IMR-90 (cell line): ENCODE measurements around the gene STX4. TPM values are rescaled to one million over a fixed set of nuclear protein-coding genes. Genes with fewer than 3 reads are reported as not detected.

Source experiments
- ATAC-seq: fragments of 200-7000 bp; cut with Tn5 transposase; 2 replicates; pipeline ENCODE4 v1.9.1; 2020; ENCODE audit warnings: low read depth, mild to moderate bottlenecking, moderate library complexity
- BruUV-seq: library from RNA; stranded (reverse); fragments of 400-500 nt; replicated peaks from 2 replicates; lab custom pipeline; 2021; lab: Mats Ljungman, UMichigan
- CTCF ChIA-PET: fragments of 300-600 bp; formaldehyde crosslinking; extraction: SDS; loops from one replicate; lab custom pipeline; 2021; ENCODE audit warnings: antibody characterized with exemption; lab: Yijun Ruan, JAX
- POLR2A ChIA-PET: fragments of 300-600 bp; sonication (Branson Sonifier 250); formaldehyde crosslinking; loops from one replicate; lab custom pipeline; 2022; ENCODE audit warnings: antibody characterized with exemption; ENCODE audit not compliant: unreplicated experiment; lab: Charles Lee
- DNase-seq: peaks from one replicate; pipeline ENCODE4 v3.0.0; 2013
- H2AFZ ChIP-seq: replicated peaks from 2 replicates; pipeline ENCODE3; 2013; ENCODE audit warnings: low read length, mild to moderate bottlenecking; ENCODE audit not compliant: poor library complexity
- H2AK5ac ChIP-seq: 2 replicates; pipeline ENCODE4 v1.6.1; 2013; ENCODE audit warnings: low read depth, low read length, inconsistent platforms
- H2AK9ac ChIP-seq: replicated peaks from 2 replicates; pipeline ENCODE3; 2013; ENCODE audit warnings: mild to moderate bottlenecking, low read depth, low read length, moderate library complexity; ENCODE audit not compliant: poor library complexity
- H2BK120ac ChIP-seq: 2 replicates; pipeline ENCODE4 v1.6.1; 2013; ENCODE audit warnings: low read depth, low read length, inconsistent platforms
- H2BK15ac ChIP-seq: 3 replicates; pipeline ENCODE4 v1.6.1; 2013; ENCODE audit warnings: low read depth, low read length, inconsistent platforms
- H2BK20ac ChIP-seq: 2 replicates; pipeline ENCODE4 v1.6.1; 2013; ENCODE audit warnings: low read depth, mild to moderate bottlenecking, inconsistent platforms, low read length, moderate library complexity
- H2BK5ac ChIP-seq: 2 replicates; pipeline ENCODE4 v1.6.1; 2013; ENCODE audit warnings: mild to moderate bottlenecking, low read depth, low read length, inconsistent platforms; ENCODE audit not compliant: poor library complexity, severe bottlenecking
- H3K14ac ChIP-seq: replicated peaks from 2 replicates; pipeline ENCODE4 v1.6.1; 2013; ENCODE audit warnings: low read depth, low read length, inconsistent platforms
- H3K18ac ChIP-seq: 2 replicates; pipeline ENCODE4 v1.6.1; 2013; ENCODE audit warnings: low read depth, low read length, control low read depth
- H3K23ac ChIP-seq: 2 replicates; pipeline ENCODE4 v1.6.1; 2013; ENCODE audit warnings: low read depth, low read length, inconsistent platforms
- H3K27ac ChIP-seq: 2 replicates; pipeline ENCODE4 v1.5.1; 2013; ENCODE audit warnings: mild to moderate bottlenecking, control low read depth, low read length; ENCODE audit not compliant: insufficient read depth
- H3K27me3 ChIP-seq: 2 replicates; pipeline ENCODE4 v1.6.1; 2013; ENCODE audit warnings: low read length; ENCODE audit not compliant: control insufficient read depth, insufficient read depth
- H3K36me3 ChIP-seq: 2 replicates; pipeline ENCODE4 v1.6.1; 2013; ENCODE audit warnings: low read length, mixed read lengths; ENCODE audit not compliant: control insufficient read depth, insufficient read depth
- H3K4ac ChIP-seq: 2 replicates; pipeline ENCODE4 v1.6.1; 2013; ENCODE audit warnings: low read depth, low read length, inconsistent platforms
- H3K4me1 ChIP-seq: 2 replicates; pipeline ENCODE4 v1.6.1; 2013; ENCODE audit warnings: low read length, mixed read lengths; ENCODE audit not compliant: control insufficient read depth, insufficient read depth
- H3K4me2 ChIP-seq: 2 replicates; pipeline ENCODE4 v1.6.1; 2013; ENCODE audit warnings: low read depth, mild to moderate bottlenecking, control low read depth, low read length, moderate library complexity
- H3K4me3 ChIP-seq: 2 replicates; pipeline ENCODE4 v1.5.1; 2013; ENCODE audit warnings: low read depth, mild to moderate bottlenecking, control low read depth, low read length, moderate library complexity; ENCODE audit not compliant: insufficient read depth
- H3K56ac ChIP-seq: 2 replicates; pipeline ENCODE4 v1.6.1; 2013; ENCODE audit warnings: low read length, inconsistent platforms; ENCODE audit not compliant: insufficient read depth; ENCODE audit errors: extremely low read depth
- H3K79me1 ChIP-seq, 2 experiments: 2 replicates each; pipeline ENCODE4 v1.6.1; 2013; ENCODE audit warnings: low read length in 2 of 2, inconsistent platforms in 1 of 2, low read depth in 1 of 2
- H3K9ac ChIP-seq: 2 replicates; pipeline ENCODE4 v1.6.1; 2013; ENCODE audit warnings: low read depth, low read length, control low read depth
- H3K9me1 ChIP-seq: 2 replicates; pipeline ENCODE4 v1.6.1; 2013; ENCODE audit warnings: low read length, inconsistent platforms; ENCODE audit not compliant: insufficient read depth
- H3K9me3 ChIP-seq: 2 replicates; pipeline ENCODE4 v1.6.1; 2013; ENCODE audit warnings: low read length; ENCODE audit not compliant: control insufficient read depth, insufficient read depth
- H4K20me1 ChIP-seq: 2 replicates; pipeline ENCODE4 v1.6.1; 2013; ENCODE audit warnings: low read length, inconsistent platforms; ENCODE audit not compliant: insufficient read depth
- H4K5ac ChIP-seq: 2 replicates; pipeline ENCODE4 v1.6.1; 2013; ENCODE audit warnings: mild to moderate bottlenecking, low read depth, low read length, control low read depth
- H4K8ac ChIP-seq, 2 experiments: 2 replicates each; pipeline ENCODE4 v1.6.1; 2013; ENCODE audit warnings: low read depth in 2 of 2, low read length in 2 of 2, control low read depth in 1 of 2, inconsistent platforms in 1 of 2
- H4K91ac ChIP-seq: 2 replicates; pipeline ENCODE4 v1.6.1; 2013; ENCODE audit warnings: low read depth, low read length, inconsistent platforms; ENCODE audit not compliant: insufficient read depth
- CEBPB ChIP-seq: IDR thresholded peaks from 2 replicates; pipeline ENCODE4 v1.6.1; 2012; ENCODE audit warnings: low read depth, low read length, improper control_type of control experiment
- FOS ChIP-seq: fragments of 150-350 bp; IDR thresholded peaks from 2 replicates; pipeline ENCODE4 v1.6.1; 2016; ENCODE audit warnings: low read depth, low read length
- MAZ ChIP-seq: IDR thresholded peaks from 2 replicates; pipeline ENCODE4 v1.6.1; 2012; ENCODE audit warnings: low read depth, mild to moderate bottlenecking, low read length, improper control_type of control experiment, moderate library complexity, borderline replicate concordance
- MXI1 ChIP-seq: IDR thresholded peaks from 2 replicates; pipeline ENCODE4 v1.6.1; 2012; ENCODE audit warnings: low read depth, mild to moderate bottlenecking, low read length, moderate library complexity, borderline replicate concordance
- RCOR1 ChIP-seq: IDR thresholded peaks from 2 replicates; pipeline ENCODE4 v1.6.1; 2012; ENCODE audit warnings: mild to moderate bottlenecking, low read length, improper control_type of control experiment; ENCODE audit not compliant: insufficient replicate concordance
- WGBS, 2 experiments: methylation state at CpG; one replicate each; pipeline versions ENCODE4 v1.1.5 to v1.1.7; 2013; ENCODE audit warnings: missing lambda C conversion rate in 2 of 2; ENCODE audit not compliant: insufficient read length in 1 of 2; ENCODE audit errors: extremely low coverage in 2 of 2; 5-methylcytosine and 5-hydroxymethylcytosine counted together
- dilution Hi-C: fragments of 300-500 bp; cut with HindIII; formaldehyde crosslinking; loops from one replicate; pipeline ENCODE4 v1.14.3; 2018; ENCODE audit warnings: low sequenced_read_pairs; ENCODE audit not compliant: unreplicated experiment
- in situ Hi-C: fragments of 300-500 bp; cut with MboI; formaldehyde crosslinking; loops from 3 replicates; pipeline ENCODE4 v1.14.3; 2019; ENCODE audit warnings: low sequenced_read_pairs, inconsistent platforms, mixed read lengths
- intact Hi-C: fragments of 100-400 bp; cut with micrococcal nuclease; formaldehyde crosslinking; loops from 2 replicates; pipeline ENCODE4 v1.10.0; 2022
- polyA plus RNA-seq, 3 experiments: library from polyadenylated mRNA; depleted of rRNA; stranded (reverse); fragments of >200 nt; gene quantifications; 2 replicates each; pipeline ENCODE4 v1.2.3, GENCODE V29; 2012; ENCODE audit warnings: low replicate concordance in 1 of 3
- total RNA-seq: library from RNA; depleted of rRNA; stranded (reverse); fragments of >200 nt; gene quantifications from 2 replicates; pipeline ENCODE4 v1.2.3, GENCODE V29; 2012

Gene STX4
- total and polyA plus RNA-seq, 2 of the 4 experiments (the other 2 are of a cell fraction): 23.5 to 67.9 TPM

- H3K9me3 ChIP-seq: no peaks in the 10 kb centered on the region
- no peak overlapping the region for H4K5ac ChIP-seq
- no TSS peak for BruUV-seq
- H2BK20ac ChIP-seq: no peak overlapping the region
- H3K4ac ChIP-seq: no peak overlapping the region
- ChIA-PET POLR2A (no interaction called here), CTCF (no interaction called here)
- DNase-seq (no peak), ATAC-seq (no peak)
- no peaks in the 10 kb centered on the region; the same call in none of the 2 replicates for H3K9me1 ChIP-seq
- H3K14ac ChIP-seq: no peak overlapping the region
- 95% methylated on average over 27 of the region's 30 CpGs; no CpG with 5 or more reads in 1 of the 2 experiments for WGBS, 2 experiments
- intact Hi-C loops: no loop called here
- no peak overlapping the region for H2BK5ac ChIP-seq
- no peak overlapping the region for H3K27ac ChIP-seq
- no peak overlapping the region for H4K8ac ChIP-seq
- no peaks in the 10 kb centered on the region for H4K20me1 ChIP-seq
- no peak overlapping the region for H2AK5ac ChIP-seq
- no peak overlapping the region for H3K4me3 ChIP-seq
- H4K91ac ChIP-seq: no peak overlapping the region
- H3K4me2 ChIP-seq: no peak overlapping the region
- H2BK15ac ChIP-seq: no peak overlapping the region
- no peak overlapping the region for H3K56ac ChIP-seq
- no peak overlapping the region for H2BK120ac ChIP-seq
- H2AFZ ChIP-seq: peak overlapping the region; percentile 58
- peaks cover 8% of the 10 kb centered on the region for H3K4me1 ChIP-seq
- no peak overlapping the region for H3K23ac ChIP-seq
- TF ChIP-seq MXI1: no peak
- no peak for TF ChIP-seq FOS
- no peak for TF ChIP-seq CEBPB
- no peak for TF ChIP-seq RCOR1
- TF ChIP-seq MAZ: no peak
- dilution Hi-C loops: no loop called here
- H3K79me1 ChIP-seq: peaks cover 0 to 16% of the 10 kb centered on the region in 2 experiments; a peak in 2 of 4 replicates
- no peak overlapping the region for H3K18ac ChIP-seq
- H3K27me3 ChIP-seq: no peaks in the 10 kb centered on the region
- H3K9ac ChIP-seq: no peak overlapping the region
- in situ Hi-C loops: loop anchor here (10.0 to 25.0 kb wide), 3 partner anchors 97 to 877 kb away; partner anchors contain the start of gene PRSS53
- H3K36me3 ChIP-seq: peaks cover 15% of the 10 kb centered on the region
- H2AK9ac ChIP-seq: no peak overlapping the region
Measured at GRCh38 chr16:30987581-30988190, 45.7 kb upstream of the STX4 start.
